NT2/D1 (cell line): ENCODE results near the gene UTP14A.

Experiments used
- SUZ12 ChIP-seq: IDR thresholded peaks from 2 replicates; pipeline ENCODE4 v1.6.1; 2011; ENCODE audit not compliant: insufficient read length, insufficient read depth; ENCODE audit errors: extremely low read depth
- YY1 ChIP-seq: IDR thresholded peaks from 2 replicates; pipeline ENCODE4 v1.6.1; 2011; ENCODE audit not compliant: insufficient read length, insufficient read depth

GRCh38 chrX:129932821-129933321, 26.9 kb downstream of the UTP14A start:
- TF ChIP-seq YY1 (no peak), SUZ12 (no peak)
